Adipose tissue (tissue), 3 donors: ENCODE measurements around the gene ZNF615. TPM values are rescaled to one million over a fixed set of nuclear protein-coding genes. Genes with fewer than 3 reads are reported as not detected.
"Not testable (repeated sequence)": the region's sequence is repeated elsewhere in the genome, so short reads cannot be mapped to it uniquely, and the experiment has no call there.

Source experiments
- H3K27ac ChIP-seq: one replicate; pipeline ENCODE4 v1.5.1; 2013; ENCODE audit warnings: low read depth, low read length
- WGBS, 3 donors: extraction: QIAGEN DNeasy Blood & Tissue Kit; methylation state at CpG; one replicate each; pipeline ENCODE4 v1.1.7; 2013; 5-methylcytosine and 5-hydroxymethylcytosine counted together
- polyA plus RNA-seq, 3 donors: library from polyadenylated mRNA; stranded (reverse); fragments of 200-250 nt; gene quantifications; one replicate each; pipeline ENCODE4 v1.2.3, GENCODE V29; 2013
- donor health status: healthy with polysubstance abuse.
- donor health status: Bipolar disorder and iron deficiency.
- donor health status: healthy.

ZNF615 gene
- polyA plus RNA-seq, result 1 to 10 TPM; 2.5 to 4.2 (median 2.7) TPM

- 0 to 1% (median 1%) methylated on average over 44 of the region's 44 CpGs for WGBS, 3 donors
- H3K27ac ChIP-seq, result peak within 1 kb of the TSS; percentile 25
Observed at GRCh38 chr19:52007806-52008557, at the start of gene ZNF615. ZNF615 (minus strand) TSS chr19:52008211; CDS start chr19:52003711, 4,500 bp downstream.

- WGBS, 3 donors, result 96 to 98% (median 97%) methylated on average over 3 of the region's 3 CpGs
- not testable (repeated sequence) for H3K27ac ChIP-seq
Observed at GRCh38 chr19:52056480-52056879, 48.5 kb upstream of the ZNF615 start.

GRCh38 chr19:52051736-52052135, 43.7 kb upstream of the ZNF615 start:
- 40 to 98% (median 97%) methylated on average over 1 of the region's 1 CpG for WGBS, 3 donors
- not testable (repeated sequence) for H3K27ac ChIP-seq

- H3K27ac ChIP-seq, result peak within 1 kb of the TSS; percentile 92
- WGBS, 3 donors, result 0% methylated on average over 60 of the region's 60 CpGs
Observed at GRCh38 chr19:52048555-52049501, 40.8 kb upstream of the ZNF615 start, which contains the start of gene ZNF432. ZNF432 (minus strand) TSS chr19:52048838; CDS start chr19:52046868, 1,970 bp downstream.

- WGBS, 3 donors, result 95 to 99% (median 98%) methylated on average over 4 of the region's 4 CpGs
Observed at GRCh38 chr19:52039169-52039568, 31.2 kb upstream of the ZNF615 start.

GRCh38 chr19:52034051-52034728, 26.2 kb upstream of the ZNF615 start:
- 97 to 98% (median 98%) methylated on average over 12 of the region's 12 CpGs for WGBS, 3 donors
- H3K27ac ChIP-seq, result no peak overlapping the region

More at GRCh38 chr19:52039169-52039568, 31.2 kb upstream of the ZNF615 start:
- no peak overlapping the region for H3K27ac ChIP-seq

GRCh38 chr19:52028780-52029123, 20.7 kb upstream of the ZNF615 start:
- H3K27ac ChIP-seq, result no peak overlapping the region
- 16 to 18% (median 16%) methylated on average over 5 of the region's 5 CpGs for WGBS, 3 donors

- WGBS, 3 donors, result 0% methylated on average over 53 of the region's 53 CpGs
- H3K27ac ChIP-seq, result peak within 1 kb of the TSS; percentile 86
Observed at GRCh38 chr19:52028027-52028779, 20.2 kb upstream of the ZNF615 start, which contains the start of gene ZNF614. ZNF614 (minus strand) TSS chr19:52028379; CDS start chr19:52025745, 2,634 bp downstream.

- H3K27ac ChIP-seq, result not testable (repeated sequence)
Observed at GRCh38 chr19:52026255-52026990, 18.4 kb upstream of the ZNF615 start.

GRCh38 chr19:52024478-52024877, 16.5 kb upstream of the ZNF615 start:
- WGBS, 3 donors, result 70 to 97% (median 96%) methylated on average over 4 of the region's 4 CpGs
- not testable (repeated sequence) for H3K27ac ChIP-seq

More at GRCh38 chr19:52026255-52026990, 18.4 kb upstream of the ZNF615 start:
- WGBS, 3 donors, result 74 to 93% (median 89%) methylated on average over 15 of the region's 15 CpGs

- no peak overlapping the region for H3K27ac ChIP-seq
- WGBS, 3 donors, result 97 to 98% (median 98%) methylated on average over 15 of the region's 15 CpGs
Observed at GRCh38 chr19:52022193-52022592, 14.2 kb upstream of the ZNF615 start.

GRCh38 chr19:52020506-52020905, 12.5 kb upstream of the ZNF615 start:
- 96 to 98% (median 96%) methylated on average over 4 of the region's 4 CpGs for WGBS, 3 donors
- H3K27ac ChIP-seq, result no peak overlapping the region

GRCh38 chr19:52010674-52011073, 2.7 kb upstream of the ZNF615 start:
- no peak overlapping the region for H3K27ac ChIP-seq
- 82 to 98% (median 97%) methylated on average over 1 of the region's 1 CpG for WGBS, 3 donors

GRCh38 chr19:52007451-52007805, 583 bp downstream of the ZNF615 start:
- WGBS, 3 donors, result 1 to 8% (median 8%) methylated on average over 9 of the region's 9 CpGs
- H3K27ac ChIP-seq, result no peak overlapping the region

- no peak overlapping the region for H3K27ac ChIP-seq
- WGBS, 3 donors, result 98 to 99% (median 99%) methylated on average over 2 of the region's 2 CpGs
Observed at GRCh38 chr19:51994048-51994644, 13.9 kb downstream of the ZNF615 start.

- 98 to 99% (median 98%) methylated on average over 10 of the region's 10 CpGs for WGBS, 3 donors
- H3K27ac ChIP-seq, result no peak overlapping the region
Observed at GRCh38 chr19:51993422-51993821, 14.6 kb downstream of the ZNF615 start.
